Ovary (tissue), 3 donors: ENCODE results near the gene SREBF2.

Experiments
- POLR2A ChIP-seq: fragments of 450-650 bp; IDR thresholded peaks from one replicate; pipeline ENCODE4 v1.6.1; 2017; ENCODE audit warnings: antibody characterized with exemption, mild to moderate bottlenecking, moderate library complexity
- TF ChIP-seq, protein P1 (sequence below), 3 donors: fragments of 450-650 bp in 2 of 3; fragments of 200-600 bp in 1 of 3; IDR thresholded peaks; one replicate each; pipeline versions ENCODE4 v1.5.1 to v1.8.0; 2016 to 2022; ENCODE audit warnings: antibody characterized with exemption in 3 of 3, mild to moderate bottlenecking in 1 of 3
- donor health status: DM: no; HTN: no; CAD: no.

DNA sequence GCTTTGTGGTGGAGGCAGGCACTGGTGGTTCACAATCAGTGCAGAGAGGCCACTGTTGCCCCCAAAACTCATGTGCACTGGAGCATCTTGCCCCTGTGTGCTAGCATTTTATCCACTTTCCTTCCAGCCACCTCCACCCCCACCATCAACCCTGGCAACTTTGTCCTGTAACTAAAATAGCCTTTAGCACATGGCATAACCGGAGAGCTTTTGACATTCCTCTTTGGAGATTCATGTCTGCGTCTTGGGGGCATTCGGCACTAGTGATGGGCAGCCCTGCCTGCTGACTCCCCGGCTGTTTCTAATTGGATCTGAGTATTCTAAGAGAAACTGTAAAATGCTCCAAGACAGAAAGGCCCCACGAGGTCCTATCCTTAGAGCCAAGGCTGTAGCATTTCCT, 66.2 kb downstream of the SREBF2 start:
- TF ChIP-seq, protein P1, sequence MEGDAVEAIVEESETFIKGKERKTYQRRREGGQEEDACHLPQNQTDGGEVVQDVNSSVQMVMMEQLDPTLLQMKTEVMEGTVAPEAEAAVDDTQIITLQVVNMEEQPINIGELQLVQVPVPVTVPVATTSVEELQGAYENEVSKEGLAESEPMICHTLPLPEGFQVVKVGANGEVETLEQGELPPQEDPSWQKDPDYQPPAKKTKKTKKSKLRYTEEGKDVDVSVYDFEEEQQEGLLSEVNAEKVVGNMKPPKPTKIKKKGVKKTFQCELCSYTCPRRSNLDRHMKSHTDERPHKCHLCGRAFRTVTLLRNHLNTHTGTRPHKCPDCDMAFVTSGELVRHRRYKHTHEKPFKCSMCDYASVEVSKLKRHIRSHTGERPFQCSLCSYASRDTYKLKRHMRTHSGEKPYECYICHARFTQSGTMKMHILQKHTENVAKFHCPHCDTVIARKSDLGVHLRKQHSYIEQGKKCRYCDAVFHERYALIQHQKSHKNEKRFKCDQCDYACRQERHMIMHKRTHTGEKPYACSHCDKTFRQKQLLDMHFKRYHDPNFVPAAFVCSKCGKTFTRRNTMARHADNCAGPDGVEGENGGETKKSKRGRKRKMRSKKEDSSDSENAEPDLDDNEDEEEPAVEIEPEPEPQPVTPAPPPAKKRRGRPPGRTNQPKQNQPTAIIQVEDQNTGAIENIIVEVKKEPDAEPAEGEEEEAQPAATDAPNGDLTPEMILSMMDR (IDR thresholded peaks at IDR 0.05), result no peak
- no peak for TF ChIP-seq POLR2A
